HepG2 (cell line): ENCODE measurements around the gene PTGIR. TPM values are rescaled to one million over a fixed set of nuclear protein-coding genes. Genes with fewer than 3 reads are reported as not detected.

Source experiments
- ATAC-seq: fragments of 200-7000 bp; cut with Tn5 transposase; 3 replicates; pipeline ENCODE4 v1.9.1; 2020; ENCODE audit warnings: mild to moderate bottlenecking, moderate library complexity
- BruUV-seq: library from RNA; stranded (reverse); fragments of 400-500 nt; replicated peaks from 2 replicates; lab custom pipeline; 2021; lab: Mats Ljungman, UMichigan
- CTCF ChIA-PET: fragments of 300-600 bp; formaldehyde crosslinking; extraction: SDS; loops from one replicate; lab custom pipeline; 2021; ENCODE audit warnings: low total read pairs, inconsistent platforms, low intra/inter-chr PET ratio; lab: Yijun Ruan, JAX
- POLR2A ChIA-PET: fragments of 350-600 bp; sonication (Branson Sonifier 250); formaldehyde crosslinking; loops from one replicate; lab custom pipeline; 2020; ENCODE audit warnings: antibody characterized with exemption, inconsistent platforms; lab: Yijun Ruan, JAX
- DNase-seq: peaks from one replicate; pipeline ENCODE4 v3.0.0-alpha.2; 2015; ENCODE audit warnings: low spot score
- FAIRE-seq: peaks from 3 replicates; lab custom pipeline; 2011; peaks lifted over from hg19 to GRCh38; lab: Jason Lieb, UNC
- H2AFZ ChIP-seq: one replicate; pipeline ENCODE4 v1.6.1; 2011; ENCODE audit warnings: low read length, inconsistent platforms
- H3K27ac ChIP-seq: fragments of 300-600 bp; 3 replicates; pipeline ENCODE4 v1.8.0; 2011; ENCODE audit warnings: mixed run types, mild to moderate bottlenecking, mixed read lengths, low read length, inconsistent platforms; ENCODE audit not compliant: insufficient read depth; ENCODE audit errors: extremely low read length
- H3K27me3 ChIP-seq, 2 experiments: fragments of 200-600 bp in 1 of 2; 2 replicates in 1 of 2; 3 replicates in 1 of 2; pipeline versions ENCODE4 v1.6.0 to v1.8.0; 2011; ENCODE audit warnings: low read length in 2 of 2, mild to moderate bottlenecking in 2 of 2, moderate library complexity in 2 of 2, inconsistent platforms in 1 of 2; ENCODE audit not compliant: insufficient read depth in 2 of 2, control insufficient read depth in 1 of 2
- H3K36me3 ChIP-seq, 2 experiments: fragments of 200-600 bp in 1 of 2; replicated peaks in 1 of 2; 2 replicates in 1 of 2; 3 replicates in 1 of 2; pipeline versions ENCODE4 v1.5.1 to v1.8.0; 2011; ENCODE audit warnings: low read length in 2 of 2, inconsistent platforms in 1 of 2; ENCODE audit not compliant: insufficient read depth in 2 of 2, control insufficient read depth in 1 of 2
- H3K4me1 ChIP-seq: 2 replicates; pipeline ENCODE4 v1.5.1; 2012; ENCODE audit warnings: low read length, inconsistent platforms; ENCODE audit not compliant: insufficient read depth
- H3K4me2 ChIP-seq: 2 replicates; pipeline ENCODE4 v1.6.0; 2011; ENCODE audit warnings: low read depth, low read length, inconsistent platforms
- H3K4me3 ChIP-seq, 3 experiments: fragments of 200-600 bp in 1 of 3; sonication (generic), shearing (Covaris generic) in 1 of 3; replicated peaks in 1 of 3; 2 replicates each; pipeline ENCODE4 v1.5.1; 2011 to 2016; ENCODE audit warnings: low read length in 3 of 3, inconsistent platforms in 2 of 3, low read depth in 2 of 3, mild to moderate bottlenecking in 2 of 3, control low read depth in 1 of 3, mixed read lengths in 1 of 3; ENCODE audit not compliant: insufficient read depth in 1 of 3
- H3K79me2 ChIP-seq: one replicate; pipeline ENCODE4 v1.6.1; 2011; ENCODE audit warnings: low read length, inconsistent platforms; ENCODE audit not compliant: insufficient read depth
- H3K9ac ChIP-seq: 2 replicates; pipeline ENCODE4 v1.6.0; 2011; ENCODE audit warnings: mild to moderate bottlenecking, low read depth, low read length, inconsistent platforms; ENCODE audit not compliant: insufficient read depth
- H3K9me3 ChIP-seq: 2 replicates; pipeline ENCODE4 v1.5.1; 2012; ENCODE audit warnings: mild to moderate bottlenecking, low read length
- H4K20me1 ChIP-seq: 2 replicates; pipeline ENCODE4 v1.6.0; 2011; ENCODE audit warnings: inconsistent platforms, mild to moderate bottlenecking, low read length, moderate library complexity; ENCODE audit not compliant: insufficient read depth
- EEA1 ChIP-seq: sonication (generic); formaldehyde crosslinking; IDR thresholded peaks from 2 replicates; pipeline ENCODE4 v1.5.1; 2020; ENCODE audit warnings: mild to moderate bottlenecking, missing genetic modification reagents, borderline replicate concordance
- FOXA1 ChIP-seq, 2 experiments: fragments of 450-650 bp in 1 of 2; sonication (generic) in 1 of 2; formaldehyde crosslinking in 1 of 2; IDR thresholded peaks; 2 replicates each; pipeline versions ENCODE4 v1.4.0 to v1.6.1; 2016 to 2020; ENCODE audit warnings: missing genetic modification reagents in 1 of 2
- HNF4A ChIP-seq: sonication (generic); formaldehyde crosslinking; IDR thresholded peaks from 2 replicates; pipeline ENCODE4 v1.4.0; 2020; ENCODE audit warnings: missing genetic modification reagents
- HNF4G ChIP-seq, 2 experiments: sonication (generic) in 1 of 2; formaldehyde crosslinking in 1 of 2; IDR thresholded peaks; 2 replicates each; pipeline versions ENCODE4 v1.4.0 to v1.6.1; 2011 to 2020; ENCODE audit warnings: borderline replicate concordance in 2 of 2, low read depth in 2 of 2, mild to moderate bottlenecking in 2 of 2, low read length in 1 of 2, missing genetic modification reagents in 1 of 2, moderate library complexity in 1 of 2
- HOXA3 ChIP-seq: sonication (generic); formaldehyde crosslinking; IDR thresholded peaks from 2 replicates; pipeline ENCODE4 v1.5.0; 2020; ENCODE audit warnings: missing genetic modification reagents
- RARA ChIP-seq: IDR thresholded peaks from 2 replicates; pipeline ENCODE4 v1.6.1; 2016; ENCODE audit warnings: missing genetic modification reagents, missing compliant biosample characterization
- SALL1 ChIP-seq: sonication (generic); formaldehyde crosslinking; IDR thresholded peaks from 2 replicates; pipeline ENCODE4 v1.8.0; 2022; ENCODE audit warnings: mild to moderate bottlenecking, missing genetic modification reagents
- ZNF12 ChIP-seq: sonication (generic); formaldehyde crosslinking; IDR thresholded peaks from 2 replicates; pipeline ENCODE4 v1.5.0; 2020; ENCODE audit warnings: missing genetic modification reagents
- ZNF264 ChIP-seq: sonication (generic); formaldehyde crosslinking; IDR thresholded peaks from 2 replicates; pipeline ENCODE4 v1.4.0; 2020; ENCODE audit warnings: missing genetic modification reagents
- ZNF629 ChIP-seq: sonication (generic); formaldehyde crosslinking; conservative IDR thresholded peaks from 2 replicates; pipeline ENCODE4 v1.5.0; 2020; ENCODE audit warnings: missing genetic modification reagents
- WGBS: methylation state at CpG from one replicate; pipeline ENCODE4 v1.1.6; 2017; ENCODE audit warnings: low lambda C conversion rate; 5-methylcytosine and 5-hydroxymethylcytosine counted together
- in situ Hi-C: cut with HindIII; loops from 2 replicates; pipeline ENCODE4 v1.10.0; 2017; ENCODE audit warnings: low pct_unique_long_range_greater_than_20kb; ENCODE audit not compliant: extremely low pct_ligation_motif_present
- intact Hi-C: fragments of 100-400 bp; cut with micrococcal nuclease; formaldehyde crosslinking; loops from one replicate; pipeline ENCODE4 v1.10.0; 2022; ENCODE audit not compliant: unreplicated experiment
- polyA plus RNA-seq, 8 experiments: library from polyadenylated mRNA; depleted of rRNA in 3 of 8; stranded (reverse) in 7 of 8; unstranded in 1 of 8; fragments of >200 nt; fragmentation: Illumina TruSeq in 4 of 8; extraction: Trizol in 4 of 8; gene quantifications; 2 replicates each; pipeline versions ENCODE4 v1.2.1 to v1.2.3, GENCODE V29; 2011 to 2016; ENCODE audit warnings: low read depth in 4 of 8, missing spikeins in 1 of 8, mixed read lengths in 1 of 8; ENCODE audit not compliant: insufficient read depth in 1 of 8
- total RNA-seq, 5 experiments: library from RNA; depleted of rRNA; stranded (reverse); fragments of >200 nt; fragmentation: Illumina TruSeq; extraction: Trizol; gene quantifications; 2 replicates each; pipeline ENCODE4 v1.2.3, GENCODE V29; 2016; ENCODE audit warnings: low read depth in 1 of 5
- TF ChIP-seq, protein P1 (sequence below): sonication (generic); formaldehyde crosslinking; IDR thresholded peaks from 2 replicates; pipeline ENCODE4 v1.5.0; 2020; ENCODE audit warnings: mild to moderate bottlenecking, missing genetic modification reagents
- TF ChIP-seq, protein P2 (sequence below): sonication (generic); formaldehyde crosslinking; IDR thresholded peaks from 2 replicates; pipeline ENCODE4 v1.4.0; 2020; ENCODE audit warnings: missing genetic modification reagents, borderline replicate concordance

Gene PTGIR
- total and polyA plus RNA-seq, 2 of the 13 experiments (the other 11 are each of a cell fraction or from before 2014, with no cell fraction given) = not detected

DNA sequence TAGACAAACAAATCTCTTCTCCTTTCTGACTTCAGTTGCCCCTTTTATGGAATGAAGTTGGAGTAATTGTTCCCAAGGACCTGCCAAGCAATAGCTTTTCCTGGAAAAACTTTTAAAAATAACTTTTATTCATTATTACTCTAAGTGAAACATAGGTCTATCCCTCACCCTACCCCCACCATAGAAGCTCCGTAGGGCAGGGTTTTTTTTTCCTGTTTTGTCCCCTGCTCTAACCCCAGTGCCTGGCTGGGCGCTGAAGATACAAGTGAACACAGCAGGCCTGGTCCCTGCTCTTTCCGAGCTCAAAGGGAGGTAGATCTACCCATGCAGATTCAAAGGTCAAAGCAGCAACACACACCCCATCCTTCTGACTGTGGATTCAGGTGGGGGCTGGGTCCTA, 19.8 kb upstream of the PTGIR start:
- Histone ChIP-seq H4K20me1 (no peaks in the 10 kb centered on the region), H3K4me3 (no peak overlapping the region), H3K4me2 (peak overlapping the region; percentile 15; the same call in 1 of the 2 replicates), H3K79me2 (no peaks in the 10 kb centered on the region), H3K36me3 (no peaks in the 10 kb centered on the region), H3K9me3 (no peaks in the 10 kb centered on the region), H3K4me1 (peaks cover 21% of the 10 kb centered on the region), H2AFZ (no peak overlapping the region), H3K9ac (no peak overlapping the region), H3K27ac (no peak overlapping the region), H3K27me3 (peaks cover 0 to 12% of the 10 kb centered on the region in 2 experiments; a peak in 3 of 5 replicates)
- TF ChIP-seq ZNF12 (CRISPR knock-in tag) (0 out of 2 replicates have a peak, but pooled peaks have one; percentile 32), FOXA1 (IDR thresholded peaks at IDR 0.05) (no peak), FOXA1 (CRISPR knock-in tag; IDR thresholded peaks at IDR 0.05) (no peak), ZNF264 (CRISPR knock-in tag) (0 out of 2 replicates have a peak, but pooled peaks have one; percentile 34), ZNF629 (CRISPR knock-in tag) (0 out of 2 replicates have a peak, but pooled peaks have one; percentile 17), HNF4G (IDR thresholded peaks at IDR 0.05; ENCODE audit: borderline replicate concordance, low read depth, low read length) (0 out of 2 replicates have a peak, but pooled peaks have one; percentile 25), HNF4G (CRISPR knock-in tag; IDR thresholded peaks at IDR 0.05; ENCODE audit: borderline replicate concordance, low read depth) (no peak), HOXA3 (0 out of 2 replicates have a peak, but pooled peaks have one; percentile 15), SALL1 (peak; percentile 28; the same call in 1 of the 2 replicates), HNF4A (CRISPR knock-in tag) (peak; percentile 64), RARA (CRISPR knock-in tag) (no peak), EEA1 (CRISPR knock-in tag) (no peak)
- TF ChIP-seq, protein P1, sequence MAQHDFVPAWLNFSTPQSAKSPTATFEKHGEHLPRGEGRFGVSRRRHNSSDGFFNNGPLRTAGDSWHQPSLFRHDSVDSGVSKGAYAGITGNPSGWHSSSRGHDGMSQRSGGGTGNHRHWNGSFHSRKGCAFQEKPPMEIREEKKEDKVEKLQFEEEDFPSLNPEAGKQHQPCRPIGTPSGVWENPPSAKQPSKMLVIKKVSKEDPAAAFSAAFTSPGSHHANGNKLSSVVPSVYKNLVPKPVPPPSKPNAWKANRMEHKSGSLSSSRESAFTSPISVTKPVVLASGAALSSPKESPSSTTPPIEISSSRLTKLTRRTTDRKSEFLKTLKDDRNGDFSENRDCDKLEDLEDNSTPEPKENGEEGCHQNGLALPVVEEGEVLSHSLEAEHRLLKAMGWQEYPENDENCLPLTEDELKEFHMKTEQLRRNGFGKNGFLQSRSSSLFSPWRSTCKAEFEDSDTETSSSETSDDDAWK (CRISPR knock-in tag) = no peak
- TF ChIP-seq, protein P2, sequence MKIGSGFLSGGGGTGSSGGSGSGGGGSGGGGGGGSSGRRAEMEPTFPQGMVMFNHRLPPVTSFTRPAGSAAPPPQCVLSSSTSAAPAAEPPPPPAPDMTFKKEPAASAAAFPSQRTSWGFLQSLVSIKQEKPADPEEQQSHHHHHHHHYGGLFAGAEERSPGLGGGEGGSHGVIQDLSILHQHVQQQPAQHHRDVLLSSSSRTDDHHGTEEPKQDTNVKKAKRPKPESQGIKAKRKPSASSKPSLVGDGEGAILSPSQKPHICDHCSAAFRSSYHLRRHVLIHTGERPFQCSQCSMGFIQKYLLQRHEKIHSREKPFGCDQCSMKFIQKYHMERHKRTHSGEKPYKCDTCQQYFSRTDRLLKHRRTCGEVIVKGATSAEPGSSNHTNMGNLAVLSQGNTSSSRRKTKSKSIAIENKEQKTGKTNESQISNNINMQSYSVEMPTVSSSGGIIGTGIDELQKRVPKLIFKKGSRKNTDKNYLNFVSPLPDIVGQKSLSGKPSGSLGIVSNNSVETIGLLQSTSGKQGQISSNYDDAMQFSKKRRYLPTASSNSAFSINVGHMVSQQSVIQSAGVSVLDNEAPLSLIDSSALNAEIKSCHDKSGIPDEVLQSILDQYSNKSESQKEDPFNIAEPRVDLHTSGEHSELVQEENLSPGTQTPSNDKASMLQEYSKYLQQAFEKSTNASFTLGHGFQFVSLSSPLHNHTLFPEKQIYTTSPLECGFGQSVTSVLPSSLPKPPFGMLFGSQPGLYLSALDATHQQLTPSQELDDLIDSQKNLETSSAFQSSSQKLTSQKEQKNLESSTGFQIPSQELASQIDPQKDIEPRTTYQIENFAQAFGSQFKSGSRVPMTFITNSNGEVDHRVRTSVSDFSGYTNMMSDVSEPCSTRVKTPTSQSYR (CRISPR knock-in tag) = 0 out of 2 replicates have a peak, but pooled peaks have one; percentile 11
- FAIRE-seq (peak; percentile 42), DNase-seq (no peak), ATAC-seq (peak; percentile 82)
- intact Hi-C loops (no loop called here), in situ Hi-C loops (no loop called here)
- BruUV-seq = no TSS peak
- ChIA-PET CTCF (no interaction called here), POLR2A (interaction anchor here (1.3 kb wide), 1 partner anchor 16 kb away, joined by 3 read pairs; the partner anchor contains the start of gene DACT3)
- 5% methylated on average over 3 of the region's 3 CpGs for WGBS
